ENCODE results near the gene GSTCD.
"Not testable (repeated sequence)": the region's sequence is repeated elsewhere in the genome, so short reads cannot be mapped to it uniquely, and the experiment has no call there.

GSTCD gene

DNA sequence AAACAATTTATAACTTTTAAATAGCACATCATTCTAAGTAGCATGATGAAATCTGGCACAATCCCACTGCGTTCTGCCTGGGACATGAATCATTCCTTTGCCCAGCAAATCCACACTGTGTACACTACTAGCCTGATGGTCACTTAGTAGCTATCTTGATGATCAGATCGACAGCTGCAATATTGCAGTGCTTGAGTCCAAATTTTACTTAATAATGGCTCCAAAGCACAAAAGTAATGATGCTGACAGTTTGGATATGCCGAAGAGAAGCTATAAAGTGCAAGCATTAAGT is 100.1 kb downstream of the GSTCD start:
- DNase-seq = no peak

DNA sequence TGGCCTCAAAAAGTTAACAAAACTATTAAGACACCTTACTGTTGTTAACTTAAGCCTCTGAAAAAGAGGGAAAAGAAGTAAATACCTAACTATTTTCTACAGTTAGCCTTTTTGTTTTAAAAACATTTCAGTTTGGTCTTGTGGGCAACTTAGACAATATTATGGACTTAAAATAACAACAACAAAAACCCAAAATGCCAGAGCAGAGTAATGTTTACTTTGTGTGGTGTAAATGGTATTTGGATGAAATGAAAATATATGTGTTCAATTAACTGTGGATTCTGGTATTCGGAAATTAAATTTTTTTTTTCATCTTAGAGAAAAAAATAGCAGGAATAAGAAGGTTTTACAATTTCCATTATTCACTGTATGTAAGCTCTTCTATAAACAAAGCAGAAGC is 107.1 kb downstream of the GSTCD start:
- DNase-seq = no peak

DNA sequence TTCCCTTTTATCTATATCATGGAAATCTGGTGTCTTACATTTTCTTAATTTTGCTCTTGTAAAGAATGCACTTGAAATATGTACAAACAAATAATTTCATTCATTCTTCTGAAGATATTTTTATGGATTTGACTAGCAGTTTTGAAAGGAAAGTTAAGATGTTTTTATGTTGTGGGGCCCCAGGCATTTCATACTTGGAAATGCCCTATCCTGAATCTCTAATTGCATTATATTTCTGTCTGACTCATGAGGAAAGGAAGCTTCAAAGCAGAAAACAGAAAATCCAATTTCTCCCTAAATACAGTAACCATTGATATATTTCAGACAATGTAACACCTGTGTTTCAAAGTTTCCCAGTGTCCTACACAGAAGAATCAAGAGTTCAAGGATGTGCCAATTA is 113.5 kb downstream of the GSTCD start:
- no peak for DNase-seq

DNA sequence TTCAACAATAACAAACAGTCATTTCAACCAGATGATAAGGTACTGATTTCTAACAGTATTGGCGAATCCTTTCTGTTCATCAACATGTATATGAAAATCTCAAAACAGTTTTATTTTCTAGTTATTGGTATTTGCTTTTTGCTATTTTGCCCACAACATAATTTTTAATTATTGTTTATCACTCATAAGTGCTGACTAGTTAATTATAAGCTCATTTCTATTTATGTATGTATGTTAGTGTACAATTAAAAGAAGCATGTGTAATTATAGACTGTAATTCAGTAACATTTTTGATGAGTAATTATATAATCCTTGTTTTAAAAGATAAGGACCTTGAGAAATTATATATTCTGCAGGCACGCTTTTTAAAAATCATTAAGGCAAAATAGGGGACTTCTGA is 119.5 kb downstream of the GSTCD start:
- DNase-seq = no peak

DNA sequence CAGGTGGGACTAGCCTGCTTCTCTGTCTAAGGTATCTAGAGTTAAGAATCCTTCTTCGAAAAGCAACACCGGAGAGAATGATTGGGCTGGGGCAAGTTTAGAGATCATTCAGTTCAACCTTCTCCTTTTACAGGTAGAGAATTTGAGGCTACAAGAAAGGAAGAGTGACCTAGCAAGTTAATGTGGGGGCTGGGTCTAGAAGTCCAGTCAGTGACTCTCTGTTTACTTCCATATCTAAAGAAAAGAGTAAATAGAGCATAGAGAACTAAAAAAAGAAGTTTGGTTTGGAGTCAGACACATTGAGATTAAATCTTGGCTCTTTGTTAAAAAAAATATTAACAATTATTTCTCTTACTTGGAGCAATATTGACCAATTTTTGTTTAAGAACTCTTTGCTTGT is 122.6 kb downstream of the GSTCD start:
- no peak for DNase-seq

DNA sequence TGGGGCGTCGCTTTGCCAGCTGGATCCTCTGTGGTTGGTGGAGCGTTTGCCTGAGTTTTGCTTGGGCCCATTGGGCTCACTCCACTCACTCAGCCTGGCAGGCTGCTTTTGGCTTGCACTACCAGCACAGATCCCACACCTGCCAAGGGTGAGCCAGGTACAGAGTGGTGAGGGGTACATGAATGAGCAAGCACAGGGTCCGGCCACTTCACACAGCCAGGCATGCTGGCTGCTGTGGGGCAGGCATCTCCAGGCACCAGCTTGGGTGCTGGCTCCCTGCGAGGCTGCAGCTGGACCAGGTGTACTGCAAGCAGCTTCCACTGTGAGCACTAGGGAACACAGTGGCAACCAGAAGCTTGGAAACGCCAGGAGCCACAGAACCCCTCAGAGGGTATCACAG is 126.6 kb downstream of the GSTCD start:
- no peak for DNase-seq

DNA sequence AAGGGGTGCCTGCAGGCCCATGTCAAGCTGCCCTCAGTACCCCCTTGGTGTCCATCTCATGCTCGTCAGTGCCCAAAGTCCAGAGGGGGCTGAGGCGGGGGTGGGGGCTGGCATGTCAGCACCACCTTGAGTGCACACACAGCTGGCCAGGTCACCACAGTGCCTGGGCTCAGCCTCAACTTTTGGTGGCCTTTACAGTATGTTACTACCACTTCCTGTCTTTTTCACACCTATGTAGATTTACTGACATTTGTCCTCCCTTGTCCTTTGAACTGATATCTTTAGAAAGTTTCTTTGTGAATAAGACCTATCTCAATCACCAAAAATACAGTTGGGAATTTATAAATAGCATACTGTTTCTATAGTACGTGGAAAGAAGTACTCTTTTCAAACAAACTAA is 128.0 kb downstream of the GSTCD start:
- DNase-seq = no peak

DNA sequence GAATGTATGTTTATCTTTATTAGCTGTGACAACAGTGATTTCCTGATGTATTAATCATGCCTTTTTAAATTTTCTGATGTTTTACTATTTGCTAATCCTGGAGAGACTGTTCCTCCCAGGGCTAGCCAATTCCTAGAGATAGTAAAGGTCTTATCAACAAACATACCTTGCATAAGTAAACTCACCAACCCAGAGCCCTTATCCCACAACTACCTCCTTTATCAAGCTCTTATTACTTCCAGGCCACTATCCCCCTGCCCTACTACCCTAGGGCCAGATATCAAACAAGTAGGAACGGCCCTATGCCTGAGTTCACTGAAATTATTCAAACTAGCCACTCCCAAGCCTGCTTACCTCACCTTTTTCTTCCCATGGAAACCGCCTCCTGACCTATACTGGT is 128.5 kb downstream of the GSTCD start:
- no peak for DNase-seq

DNA sequence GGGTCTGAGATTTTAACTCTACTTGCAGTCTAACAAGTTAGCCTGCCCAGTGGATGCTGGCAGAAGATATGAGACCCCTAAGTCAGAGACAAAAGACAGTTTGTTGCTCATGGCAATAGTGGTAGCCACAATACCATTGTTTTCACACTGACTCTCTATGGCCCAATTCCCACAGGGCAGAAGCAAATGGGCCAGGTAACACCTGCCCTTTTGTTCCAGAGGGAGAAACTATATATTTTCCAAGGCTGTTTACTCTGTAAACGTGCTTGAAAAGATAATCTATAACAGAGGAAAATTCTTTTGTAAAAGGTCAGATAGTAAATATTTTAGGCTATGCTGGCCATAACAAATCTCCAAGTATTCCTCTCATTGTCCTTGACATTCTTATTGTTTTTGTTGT is 129.5 kb downstream of the GSTCD start:
- DNase-seq = no peak

DNA sequence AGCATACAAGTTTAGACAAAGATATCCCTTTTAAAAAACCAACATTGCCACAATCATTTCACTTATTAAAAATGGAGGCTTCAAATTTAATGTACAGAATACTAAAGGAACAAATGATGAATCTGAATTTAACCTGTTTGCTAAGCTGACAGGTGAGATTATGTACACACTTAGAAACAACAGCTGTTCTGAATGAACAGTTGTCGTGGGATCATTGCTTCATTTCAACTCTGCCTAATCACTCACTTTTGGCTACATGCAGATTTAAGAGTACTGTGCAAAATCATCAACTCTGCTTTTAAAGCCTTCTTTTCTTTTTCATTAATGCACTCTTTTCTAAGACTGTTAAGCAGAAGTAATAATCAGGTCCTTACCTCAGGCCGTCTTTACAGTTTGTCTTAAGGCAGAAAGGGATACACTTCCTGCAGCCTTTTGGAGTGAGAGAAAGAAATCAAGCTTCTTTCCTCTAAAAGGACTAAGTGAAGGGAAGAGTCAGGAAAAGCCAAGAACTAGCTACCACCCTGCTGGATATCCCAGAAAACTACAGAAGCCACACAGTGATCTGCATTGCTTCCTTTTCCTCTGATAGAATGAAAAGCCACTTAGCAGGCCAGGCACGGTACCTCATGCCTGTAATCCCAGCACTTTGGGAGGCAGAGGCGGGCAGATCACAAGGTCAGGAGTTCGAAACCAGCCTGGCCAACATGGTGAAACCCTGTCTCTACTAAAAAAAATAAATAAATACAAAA is 132.0 kb downstream of the GSTCD start:
- no peak for DNase-seq

DNA sequence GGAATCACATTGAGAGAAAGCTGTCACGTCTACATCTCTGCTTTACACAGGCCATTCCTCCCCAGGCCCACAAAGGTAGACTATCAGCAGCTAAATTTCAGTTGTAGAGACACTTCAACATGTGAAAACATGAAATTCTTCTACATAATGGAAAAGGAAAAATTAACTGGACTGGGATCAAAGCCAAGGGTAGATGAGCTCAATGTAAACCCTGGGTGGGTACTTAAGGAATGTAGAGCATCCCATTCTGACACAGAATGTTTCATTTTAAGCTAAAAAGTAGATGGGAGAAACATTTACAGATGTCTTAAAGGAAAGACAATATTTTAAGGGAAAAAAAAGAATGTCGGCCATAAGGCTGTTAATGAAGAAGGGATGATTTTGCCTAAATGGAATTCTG is 135.4 kb downstream of the GSTCD start:
- DNase-seq = no peak

DNA sequence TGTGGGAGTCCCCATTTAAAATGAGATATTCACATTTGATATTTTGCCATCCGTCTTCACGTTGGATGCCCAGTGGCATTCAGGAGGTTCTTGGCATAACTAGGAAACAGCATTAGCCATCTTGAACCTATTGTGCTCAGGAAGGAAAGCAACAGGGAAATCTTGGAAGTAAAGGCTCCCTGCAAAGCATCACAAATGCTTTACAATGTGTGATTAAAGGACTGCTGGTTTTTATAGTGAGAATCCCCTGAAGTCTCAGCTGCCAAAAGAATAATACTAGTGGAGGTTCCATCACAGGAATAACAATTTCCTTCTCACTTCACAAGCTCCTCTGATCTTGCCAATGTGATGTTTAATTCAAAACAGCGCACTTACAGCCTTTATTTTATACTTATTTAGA is 137.0 kb downstream of the GSTCD start:
- DNase-seq = no peak

DNA sequence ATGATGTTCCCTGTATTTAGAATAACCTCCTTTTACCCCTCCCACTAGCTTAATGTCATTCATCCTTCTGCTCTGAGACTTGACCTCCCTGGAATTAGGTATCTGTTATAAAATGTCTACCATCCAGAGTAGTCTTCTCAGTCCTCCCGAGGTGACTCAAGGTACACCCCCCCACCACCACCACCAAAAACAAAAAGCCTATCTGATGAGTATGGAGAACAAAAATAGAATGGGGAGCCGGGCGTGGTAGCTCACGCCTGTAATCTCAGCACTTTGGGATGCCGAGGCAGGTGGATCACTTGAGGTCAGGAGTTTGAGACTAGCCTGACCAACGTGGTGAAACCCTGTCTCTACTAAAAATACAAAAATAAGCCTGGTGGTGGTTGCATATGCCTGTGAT is 139.8 kb downstream of the GSTCD start:
- DNase-seq = not testable (repeated sequence)

DNA sequence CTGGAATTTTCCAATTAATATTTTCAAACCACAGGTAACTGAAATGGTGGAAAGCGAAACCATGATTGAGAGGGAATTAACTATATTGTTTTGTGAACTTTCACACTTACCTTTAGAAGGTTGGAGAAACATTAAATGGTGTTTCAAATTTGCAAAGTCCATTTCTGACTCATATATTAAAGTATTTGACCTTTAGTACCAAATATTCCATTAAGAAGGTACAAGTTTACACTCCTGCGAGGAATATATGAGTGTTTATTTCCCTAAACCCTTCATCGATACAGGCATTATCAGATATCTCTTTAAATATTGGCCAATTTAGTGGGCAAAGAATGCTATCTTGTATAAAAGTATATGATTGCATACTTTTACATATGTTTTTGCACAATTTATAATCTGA is 142.6 kb downstream of the GSTCD start:
- DNase-seq = no peak

DNA sequence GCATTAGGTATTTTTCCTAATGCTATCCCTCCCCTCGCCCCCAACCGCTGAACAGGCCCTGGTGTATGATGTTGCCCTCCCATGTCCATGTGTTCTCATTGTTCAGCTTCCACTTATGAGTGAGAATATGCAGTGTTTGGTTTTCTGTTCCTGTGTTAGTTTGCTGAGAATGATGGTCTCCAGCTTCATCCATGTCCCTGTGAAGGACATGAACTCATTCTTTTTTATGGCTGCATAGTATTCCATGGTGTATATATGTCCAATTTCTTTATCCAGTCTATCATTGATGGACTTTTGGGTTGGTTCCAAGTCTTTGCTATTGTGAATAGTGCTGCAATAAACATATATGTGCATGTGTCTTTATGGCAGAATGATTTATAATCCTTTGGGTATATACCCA is 143.6 kb downstream of the GSTCD start:
- not testable (repeated sequence) for DNase-seq

DNA sequence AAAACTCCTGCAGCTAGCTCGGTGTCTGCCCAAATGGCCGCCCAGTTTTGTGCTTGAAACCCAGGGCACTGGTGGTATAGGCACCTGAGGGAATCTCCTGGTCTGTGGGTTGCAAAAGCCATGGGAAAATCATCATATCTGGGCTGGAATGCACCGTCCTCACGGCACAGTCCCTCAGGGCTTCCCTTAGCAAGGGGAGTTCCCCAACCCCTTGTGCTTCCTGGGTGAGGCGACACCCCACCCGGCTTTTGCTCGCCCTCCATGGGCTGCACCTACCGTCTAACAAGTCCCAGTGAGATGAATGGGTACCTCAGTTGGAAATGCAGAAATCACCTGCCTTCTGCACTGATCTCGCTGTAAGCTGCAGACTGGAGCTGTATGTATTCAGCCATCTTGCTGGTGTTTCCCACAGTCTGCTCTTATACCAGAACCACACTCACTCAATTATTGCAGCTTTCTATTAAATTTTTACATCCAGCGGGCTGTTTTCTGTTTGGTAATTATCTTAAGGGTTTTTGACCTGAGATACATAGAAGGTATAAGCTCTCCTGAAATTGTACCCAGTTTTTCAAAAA is 150.0 kb downstream of the GSTCD start:
- no peak for DNase-seq

DNA sequence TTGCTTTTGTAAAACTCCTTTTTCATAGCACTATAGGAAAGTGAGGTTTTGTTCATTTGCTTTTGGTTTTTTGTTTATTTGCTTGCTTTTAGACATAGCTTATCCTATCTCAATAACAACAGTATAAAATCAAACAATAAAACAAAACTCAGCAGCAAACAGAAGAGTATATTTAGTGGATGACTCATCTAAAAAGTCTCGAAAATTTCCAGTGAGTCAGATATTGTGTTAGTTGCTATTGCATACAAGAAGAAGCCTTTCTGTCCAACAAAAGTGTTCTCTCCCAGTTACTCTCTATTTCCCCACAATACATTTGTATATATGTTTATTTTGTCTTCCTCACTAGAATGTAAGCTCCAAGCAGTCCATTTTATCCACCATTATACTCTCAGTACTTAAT is 150.6 kb downstream of the GSTCD start:
- DNase-seq = no peak

DNA sequence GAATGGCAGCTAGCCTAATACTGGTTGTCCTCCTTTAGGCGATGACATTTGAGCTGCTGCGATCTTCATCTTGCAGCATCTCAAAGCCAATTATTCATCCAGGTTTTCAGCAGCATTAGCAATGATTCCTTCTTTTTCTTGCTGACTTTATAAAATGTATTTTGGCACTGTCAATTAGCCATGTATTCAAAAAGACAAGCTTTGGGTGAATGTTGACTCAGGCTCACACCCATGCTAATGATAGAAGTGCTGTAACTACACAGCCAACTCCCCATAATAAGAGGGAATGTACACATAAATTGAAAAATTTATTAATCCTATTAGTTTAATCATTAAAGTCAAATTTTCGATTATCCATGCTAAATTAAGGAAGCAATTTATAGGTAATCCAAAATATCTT is 162.4 kb downstream of the GSTCD start:
- DNase-seq = no peak

DNA sequence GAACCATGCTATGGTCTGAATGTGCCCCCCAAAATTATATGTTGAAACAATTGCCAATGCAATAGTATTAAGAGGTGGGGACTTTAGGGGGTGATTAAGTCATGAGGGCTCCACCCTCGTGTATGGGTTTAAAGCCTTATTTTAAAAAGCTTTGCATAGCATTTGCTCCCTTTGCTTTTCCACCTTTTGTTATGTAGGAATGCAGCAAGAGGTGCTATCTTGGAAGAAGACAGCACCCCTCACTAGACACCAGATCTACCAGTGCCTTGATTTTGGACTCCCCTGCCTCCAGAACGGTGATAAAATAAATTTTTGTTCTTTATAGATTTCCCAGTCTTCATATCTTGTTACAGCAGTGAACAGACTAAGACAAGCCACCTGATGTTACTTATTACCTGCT is 163.4 kb downstream of the GSTCD start:
- DNase-seq = no peak

DNA sequence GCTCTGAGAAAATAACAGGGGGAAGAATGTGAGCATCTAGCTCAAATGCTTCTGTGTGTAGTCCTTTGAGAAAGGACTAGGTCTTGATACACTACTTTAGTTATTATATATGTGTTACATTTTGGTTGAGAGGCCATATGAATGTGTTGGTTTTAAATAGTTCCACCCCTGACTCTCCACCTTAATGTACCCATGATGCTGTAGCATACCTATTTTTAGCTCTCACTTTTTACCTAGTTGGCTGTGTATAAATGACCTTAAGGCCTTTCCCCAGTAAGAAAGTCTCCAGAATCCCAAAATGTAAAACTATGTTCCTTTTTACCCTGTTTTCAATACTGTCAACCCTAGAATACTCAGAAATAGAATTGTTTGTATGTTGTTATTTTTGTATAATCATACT is 166.6 kb downstream of the GSTCD start:
- DNase-seq = no peak

DNA sequence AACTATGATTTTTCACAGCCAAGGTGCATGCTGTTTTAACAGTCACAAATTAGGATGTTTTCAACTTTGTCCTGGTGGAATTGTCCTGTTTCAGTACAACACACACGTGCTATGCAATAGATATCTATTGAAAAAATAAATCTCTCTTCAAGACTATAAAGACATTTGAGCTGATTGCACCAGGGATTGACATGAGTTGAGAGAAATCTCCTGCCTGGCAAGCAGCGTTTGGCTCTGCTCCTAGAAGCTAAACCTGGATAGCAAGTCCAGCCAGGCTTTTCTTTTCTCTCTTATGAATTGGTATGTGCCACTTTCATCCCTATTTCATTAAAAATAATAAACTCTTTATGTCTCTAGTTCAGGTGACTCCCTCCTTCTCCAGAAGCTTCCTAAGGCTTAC is 170.1 kb downstream of the GSTCD start:
- no peak for DNase-seq

DNA sequence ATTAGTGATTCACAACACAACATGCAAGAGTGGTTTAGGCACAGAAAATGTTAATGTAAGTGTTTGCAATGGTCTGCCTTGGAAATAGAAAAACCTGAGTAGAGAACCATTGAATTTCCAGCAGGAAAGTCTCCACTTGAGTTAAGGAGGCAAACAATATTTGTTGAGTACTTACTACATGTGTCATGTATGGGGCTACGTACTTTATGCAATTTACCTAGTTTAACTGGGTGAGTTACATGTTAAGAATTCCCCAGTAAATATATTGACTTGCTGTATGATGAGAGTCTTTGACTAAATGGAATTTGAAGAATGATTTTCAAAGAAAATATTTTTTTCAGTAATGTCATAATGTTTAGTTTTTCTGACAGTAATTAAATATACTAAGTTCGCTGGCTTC is 178.9 kb downstream of the GSTCD start:
- DNase-seq = no peak

DNA sequence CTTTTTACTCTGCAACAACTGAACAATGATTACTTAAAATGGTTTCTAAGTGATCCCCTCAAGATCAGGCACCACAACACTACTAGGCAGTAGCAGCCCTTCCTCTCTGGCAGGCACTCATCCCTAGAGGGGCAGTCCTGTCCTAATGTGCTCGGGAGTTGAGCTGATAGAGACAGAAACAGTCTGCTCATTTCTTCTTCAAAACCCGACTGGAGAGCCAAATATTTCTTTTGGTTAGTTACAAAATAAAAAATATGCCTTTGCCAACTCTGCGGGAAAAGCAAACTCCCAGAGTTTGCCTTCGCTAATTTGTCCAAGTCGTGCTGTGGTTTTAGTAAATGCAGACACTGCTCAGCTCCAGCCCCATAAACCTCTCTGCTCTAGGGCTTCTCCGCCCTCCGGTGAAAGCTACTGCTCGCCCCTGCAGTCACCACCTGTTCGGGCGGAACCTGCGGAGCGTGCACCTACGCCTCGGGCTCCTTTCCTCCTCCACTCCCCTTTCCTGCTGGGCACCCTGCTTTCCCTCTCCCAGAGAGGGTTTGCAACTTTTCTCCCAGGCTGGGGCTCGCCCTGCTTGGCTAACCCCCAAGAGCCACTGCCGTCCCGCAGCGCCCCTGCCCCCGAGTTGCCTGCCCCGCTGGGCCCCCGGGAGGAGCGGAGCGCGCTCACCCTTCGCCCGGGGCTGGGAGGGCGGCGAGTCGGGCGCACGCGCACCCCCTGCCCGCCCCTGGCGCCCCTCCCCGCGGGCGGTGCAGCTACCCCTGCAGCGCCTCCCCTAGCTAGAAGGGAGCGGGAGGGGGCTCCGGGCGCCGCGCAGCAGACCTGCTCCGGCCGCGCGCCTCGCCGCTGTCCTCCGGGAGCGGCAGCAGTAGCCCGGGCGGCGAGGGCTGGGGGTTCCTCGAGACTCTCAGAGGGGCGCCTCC is 186.3 kb downstream of the GSTCD start, which contains the start of gene NPNT:
NPNT (plus strand) TSS at position 812 of the 923 bp plus-strand sequence. CDS start 182 bp downstream, outside the sequence.
- no peak for DNase-seq
